IgD-negative memory B cell (primary cell): Measurements from ENCODE around the gene MED20. TPM values are rescaled to one million over a fixed set of nuclear protein-coding genes. Genes with fewer than 3 reads are reported as not detected.
A peak's percentile ranks its signal among the peaks of the same experiment; 100 is the strongest.

Experiments
- H3K27ac Mint-ChIP-seq, 3 donors: one replicate each; pipeline ENCODE4 v1.8.0; 2020 to 2022; ENCODE audit warnings: mild to moderate bottlenecking in 3 of 3, mixed read lengths in 3 of 3, moderate library complexity in 1 of 3
- H3K27me3 Mint-ChIP-seq: one replicate; pipeline ENCODE4 v1.8.0; 2021; ENCODE audit warnings: mixed read lengths
- H3K36me3 Mint-ChIP-seq: one replicate; pipeline ENCODE4 v1.8.0; 2020; ENCODE audit warnings: mild to moderate bottlenecking, mixed read lengths
- H3K4me1 Mint-ChIP-seq, 3 donors: one replicate each; pipeline ENCODE4 v1.8.0; 2020 to 2022; ENCODE audit warnings: mixed read lengths in 3 of 3, mild to moderate bottlenecking in 1 of 3
- H3K4me3 Mint-ChIP-seq, 4 donors: one replicate each; pipeline ENCODE4 v1.8.0; 2020 to 2022; ENCODE audit warnings: mild to moderate bottlenecking in 4 of 4, mixed read lengths in 4 of 4, moderate library complexity in 3 of 4
- H3K9me3 Mint-ChIP-seq, 3 donors: one replicate each; pipeline ENCODE4 v1.8.0; 2020 to 2021; ENCODE audit warnings: mixed read lengths in 3 of 3, mild to moderate bottlenecking in 1 of 3
- polyA plus RNA-seq: library from polyadenylated mRNA; unstranded; fragments of 300-500 nt; fragmentation: Illumina TruSeq; gene quantifications from one replicate; pipeline ENCODE4 v1.2.3, GENCODE V29; 2021

Gene MED20
- polyA plus RNA-seq, 1 donor from 2014 or later, result 9.8 TPM

GRCh38 chr6:41872147-41872546 lies 48.8 kb downstream of the MED20 start:
- Mint-ChIP-seq H3K27ac (no peak overlapping the region), H3K27me3 (no peaks in the 10 kb centered on the region), H3K4me1 (peaks cover 9 to 18% (median 11%) of the 10 kb centered on the region in 3 donors), H3K36me3 (peaks cover 4% of the 10 kb centered on the region), H3K9me3 (no peaks in the 10 kb centered on the region), H3K4me3 (no peak overlapping the region)

GRCh38 chr6:41871691-41872090 lies 49.2 kb downstream of the MED20 start:
- peaks cover 9 to 22% (median 11%) of the 10 kb centered on the region in 3 donors for H3K4me1 Mint-ChIP-seq
- no peaks in the 10 kb centered on the region for H3K9me3 Mint-ChIP-seq
- no peak overlapping the region for H3K27ac Mint-ChIP-seq
- H3K27me3 Mint-ChIP-seq, result no peaks in the 10 kb centered on the region
- peaks cover 4% of the 10 kb centered on the region for H3K36me3 Mint-ChIP-seq
- H3K4me3 Mint-ChIP-seq, result peak overlapping the region in 1 of 4 donors; percentile 55

- no peaks in the 10 kb centered on the region for H3K4me1 Mint-ChIP-seq
- no peaks in the 10 kb centered on the region for H3K27me3 Mint-ChIP-seq
- no peak overlapping the region for H3K4me3 Mint-ChIP-seq
- no peaks in the 10 kb centered on the region for H3K9me3 Mint-ChIP-seq
- no peaks in the 10 kb centered on the region for H3K36me3 Mint-ChIP-seq
- peak overlapping the region in 1 of 3 donors; percentile 75 for H3K27ac Mint-ChIP-seq
These were observed 61.6 kb downstream of the MED20 start for GRCh38 chr6:41859356-41859755.

GRCh38 chr6:41858703-41859102 lies 62.2 kb downstream of the MED20 start:
- no peaks in the 10 kb centered on the region for H3K4me1 Mint-ChIP-seq
- H3K36me3 Mint-ChIP-seq, result no peaks in the 10 kb centered on the region
- H3K4me3 Mint-ChIP-seq, result no peak overlapping the region
- no peaks in the 10 kb centered on the region for H3K9me3 Mint-ChIP-seq
- peak overlapping the region in 1 of 3 donors; percentile 75 for H3K27ac Mint-ChIP-seq
- no peaks in the 10 kb centered on the region for H3K27me3 Mint-ChIP-seq

Other genes starting within 250 kb of the MED20 start
- gene TFEB, start 185.5 kb downstream of the MED20 start, polyA plus RNA-seq, result 196 TPM
- gene PGC, start 173.7 kb downstream of the MED20 start, polyA plus RNA-seq, result not detected
- 2.9 TPM for gene FRS3, start 141.2 kb downstream of the MED20 start, polyA plus RNA-seq
- not detected for gene PRICKLE4, start 140.4 kb downstream of the MED20 start, polyA plus RNA-seq
- 387 TPM for gene TOMM6, start 133.4 kb downstream of the MED20 start, polyA plus RNA-seq
- gene USP49, start 25.8 kb downstream of the MED20 start, polyA plus RNA-seq, result 1.5 TPM
- 9.6 TPM for gene BYSL, start 360 bp upstream of the MED20 start, polyA plus RNA-seq
- 309 TPM for gene CCND3, start 20.7 kb upstream of the MED20 start, polyA plus RNA-seq
- gene TAF8, start 129.4 kb upstream of the MED20 start, polyA plus RNA-seq, result 22.2 TPM
- not detected for gene C6orf132, start 221.5 kb upstream of the MED20 start, polyA plus RNA-seq